A549 treated with Mapracorat at 1 μM for 4 hours (cell line): ENCODE results near the gene KCNJ9. TPM values are rescaled to one million over a fixed set of nuclear protein-coding genes. Genes with fewer than 3 reads are reported as not detected.

Experiments
- total RNA-seq: library from RNA; stranded (reverse); fragments of 200-300 nt; extraction: Qiagen RNA extraction; gene quantifications from 5 replicates; pipeline ENCODE4 v1.2.3, GENCODE V29; 2022

Gene KCNJ9
- total RNA-seq: not detected in 5 replicates

DNA sequence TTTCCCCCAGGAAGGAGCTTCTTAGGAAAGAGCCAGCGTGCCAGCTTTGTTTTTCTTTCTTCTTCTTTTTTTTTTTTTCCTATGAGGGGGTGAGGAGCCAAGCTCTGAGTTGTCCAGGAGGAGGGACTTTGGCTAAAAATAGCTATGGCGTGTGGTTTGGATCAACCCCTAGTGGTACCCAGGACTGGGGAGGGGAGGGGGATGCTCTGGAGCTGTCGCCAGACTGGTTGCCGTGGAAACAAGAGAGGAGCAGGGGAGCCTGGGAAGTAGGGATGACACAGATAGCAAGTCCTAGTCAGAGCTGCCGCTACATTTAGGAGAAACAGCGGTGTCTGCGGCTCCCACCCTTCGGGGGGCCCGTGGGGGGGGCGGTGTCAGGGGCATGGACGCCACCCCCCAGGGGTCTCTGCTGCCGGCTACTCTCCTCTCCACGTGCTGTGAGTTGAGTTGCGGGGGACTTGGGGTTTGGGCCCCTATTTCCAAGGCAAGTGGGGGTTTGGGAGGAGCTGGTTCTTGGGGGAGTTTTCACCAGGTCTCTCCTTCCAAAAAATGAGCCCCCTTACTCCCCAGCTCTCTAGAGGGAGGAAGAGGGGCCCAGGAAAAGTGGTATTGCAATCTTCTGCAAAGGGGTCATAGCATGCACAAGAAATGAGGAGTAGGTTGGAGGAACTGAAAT is at the start of gene KCNJ9:
KCNJ9 (plus strand) TSS at position 278 of the 676 bp plus-strand sequence. CDS start 2,493 bp downstream, outside the sequence.

DNA sequence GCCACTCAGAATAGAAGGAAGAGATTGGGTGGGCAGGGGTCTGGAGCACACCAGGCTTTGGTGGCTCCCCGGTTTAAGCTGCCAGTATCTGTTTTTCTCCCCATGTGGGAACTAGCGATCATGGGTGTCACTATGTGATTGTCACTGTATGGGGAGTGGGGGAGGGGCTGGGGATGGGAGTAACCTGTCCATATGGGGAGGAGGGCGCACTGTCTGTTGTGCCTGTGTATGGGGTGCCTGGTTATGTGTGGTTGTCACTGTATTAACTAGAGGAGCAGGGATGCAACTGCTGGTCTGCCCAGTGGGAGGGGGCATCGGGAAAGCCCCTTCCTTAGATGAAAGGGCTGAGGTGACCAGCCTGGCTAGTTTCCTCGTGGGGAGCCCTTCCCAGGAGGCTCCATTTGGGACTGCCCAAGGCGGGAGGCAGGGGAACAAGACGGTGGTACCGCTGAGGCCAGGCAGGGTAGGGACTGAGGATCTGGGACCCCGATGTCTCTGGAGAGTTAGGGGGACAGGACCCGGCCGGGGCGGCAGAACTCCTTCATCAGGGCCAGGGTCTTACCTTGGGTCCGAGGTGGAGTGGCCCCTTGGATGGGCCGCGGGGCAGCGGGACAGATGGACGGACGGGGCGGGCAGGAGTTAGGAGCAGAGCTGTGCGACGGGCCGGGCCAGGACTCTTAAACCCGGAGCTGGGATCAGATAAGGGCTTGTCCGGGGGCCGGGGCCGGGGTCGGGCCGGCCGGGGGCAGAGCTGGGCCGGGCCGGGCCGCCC is 11.7 kb upstream of the KCNJ9 start, which contains the start of gene KCNJ10:
KCNJ10 (minus strand) TSS at position 701 of the 772 bp plus-strand sequence. CDS start 27,628 bp downstream, outside the sequence.

GRCh38 chr1:160097911-160098851 is 16.8 kb downstream of the KCNJ9 start, which contains the start of gene IGSF8:
TSS of gene IGSF8 (minus strand) at chr1:160098619. CDS start at chr1:160098472, 147 bp downstream.

GRCh38 chr1:160115545-160116282 is 34.4 kb downstream of the KCNJ9 start, which contains the start of gene ATP1A2:
TSS of gene ATP1A2 (plus strand) at chr1:160115759. CDS start at chr1:160115862, 103 bp downstream.

Other genes with a start within 250 kb of the KCNJ9 start
- 0.17 TPM in 1 of 5 replicates, not detected in the others for gene VSIG8, start 218.9 kb upstream of the KCNJ9 start, total RNA-seq
- 0.73 to 1.1 TPM (median 0.92 TPM) in 5 replicates for gene CFAP45, start 181.4 kb upstream of the KCNJ9 start, total RNA-seq
- gene TAGLN2, start 156.0 kb upstream of the KCNJ9 start, total RNA-seq: 990 to 1,051 TPM (median 1,033 TPM) in 5 replicates
- 0.13 to 0.26 TPM (median 0.23 TPM) in 5 replicates for gene IGSF9, start 135.9 kb upstream of the KCNJ9 start, total RNA-seq
- 0.12 to 0.94 TPM (median 0.49 TPM) in 5 replicates for gene SLAMF9, start 127.3 kb upstream of the KCNJ9 start, total RNA-seq
- 3.8 to 4.4 TPM (median 4.2 TPM) in 5 replicates for gene PIGM, start 49.5 kb upstream of the KCNJ9 start, total RNA-seq
- gene KCNJ10, start 11.4 kb upstream of the KCNJ9 start, total RNA-seq: not detected in 5 replicates
- gene IGSF8, start 17.1 kb downstream of the KCNJ9 start, total RNA-seq: 6.4 to 10.7 TPM (median 9.3 TPM) in 5 replicates
- 0.04 to 0.10 TPM (median 0.05 TPM) in 5 replicates for gene ATP1A2, start 34.2 kb downstream of the KCNJ9 start, total RNA-seq
- not detected in 5 replicates for gene ATP1A4, start 70.1 kb downstream of the KCNJ9 start, total RNA-seq
- gene CASQ1, start 109.0 kb downstream of the KCNJ9 start, total RNA-seq: not detected in 5 replicates
- gene PEA15, start 123.8 kb downstream of the KCNJ9 start, total RNA-seq: 177 to 215 TPM (median 186 TPM) in 5 replicates
- 40.5 to 56.2 TPM (median 51.8 TPM) in 5 replicates for gene DCAF8, start 181.0 kb downstream of the KCNJ9 start, total RNA-seq
- 20.8 to 27.6 TPM (median 24.2 TPM) in 5 replicates for gene PEX19, start 203.6 kb downstream of the KCNJ9 start, total RNA-seq